ENCODE data around the gene CCDC138. TPM values are rescaled to one million over a fixed set of nuclear protein-coding genes. Genes with fewer than 3 reads are reported as not detected.
A peak's percentile ranks its signal among the peaks of the same experiment; 100 is the strongest.

CCDC138 gene
- total and polyA plus RNA-seq, 11 donors, result 0.47 to 1.7 (median 1.0) TPM

DNA sequence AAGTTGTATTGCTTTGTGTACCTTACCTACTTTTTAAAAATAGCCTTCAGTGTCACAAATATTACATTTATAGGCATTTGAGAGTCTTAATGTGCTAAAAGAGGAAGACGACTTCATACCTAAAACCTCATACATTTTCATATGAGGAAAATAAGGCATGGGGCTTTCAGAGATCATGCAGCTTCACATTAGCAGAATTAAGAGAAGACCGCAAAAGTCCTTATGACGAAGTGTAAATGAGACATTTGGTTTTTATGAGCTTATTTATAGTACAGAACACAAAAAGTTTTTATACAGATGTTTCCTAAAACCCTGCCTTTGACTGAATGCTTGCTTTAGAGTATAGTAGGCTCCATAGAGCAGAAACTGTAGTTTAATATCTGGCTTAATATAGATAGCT lies 10.1 kb upstream of the CCDC138 start:
- no peak for DNase-seq
- H3K4me1 ChIP-seq, result no peaks in the 10 kb centered on the region
- no peak overlapping the region for H3K4me3 ChIP-seq
- no peak for TF ChIP-seq POLR2A (IDR thresholded peaks at IDR 0.05)
- TF ChIP-seq, protein P1, sequence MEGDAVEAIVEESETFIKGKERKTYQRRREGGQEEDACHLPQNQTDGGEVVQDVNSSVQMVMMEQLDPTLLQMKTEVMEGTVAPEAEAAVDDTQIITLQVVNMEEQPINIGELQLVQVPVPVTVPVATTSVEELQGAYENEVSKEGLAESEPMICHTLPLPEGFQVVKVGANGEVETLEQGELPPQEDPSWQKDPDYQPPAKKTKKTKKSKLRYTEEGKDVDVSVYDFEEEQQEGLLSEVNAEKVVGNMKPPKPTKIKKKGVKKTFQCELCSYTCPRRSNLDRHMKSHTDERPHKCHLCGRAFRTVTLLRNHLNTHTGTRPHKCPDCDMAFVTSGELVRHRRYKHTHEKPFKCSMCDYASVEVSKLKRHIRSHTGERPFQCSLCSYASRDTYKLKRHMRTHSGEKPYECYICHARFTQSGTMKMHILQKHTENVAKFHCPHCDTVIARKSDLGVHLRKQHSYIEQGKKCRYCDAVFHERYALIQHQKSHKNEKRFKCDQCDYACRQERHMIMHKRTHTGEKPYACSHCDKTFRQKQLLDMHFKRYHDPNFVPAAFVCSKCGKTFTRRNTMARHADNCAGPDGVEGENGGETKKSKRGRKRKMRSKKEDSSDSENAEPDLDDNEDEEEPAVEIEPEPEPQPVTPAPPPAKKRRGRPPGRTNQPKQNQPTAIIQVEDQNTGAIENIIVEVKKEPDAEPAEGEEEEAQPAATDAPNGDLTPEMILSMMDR (IDR thresholded peaks at IDR 0.05), result no peak
- 79 to 87% (median 82%) methylated on average over 3 of the region's 3 CpGs for WGBS, 4 donors
- ATAC-seq, result no peak
- intact Hi-C loops (cut with DNase I), result no loop called here
- H3K9me3 ChIP-seq, result no peaks in the 10 kb centered on the region
- peaks cover 0 to 99% (median 94%) of the 10 kb centered on the region in 9 donors for H3K36me3 ChIP-seq
- no peak overlapping the region for H3K27ac ChIP-seq
- no peaks in the 10 kb centered on the region for H3K27me3 ChIP-seq

DNA sequence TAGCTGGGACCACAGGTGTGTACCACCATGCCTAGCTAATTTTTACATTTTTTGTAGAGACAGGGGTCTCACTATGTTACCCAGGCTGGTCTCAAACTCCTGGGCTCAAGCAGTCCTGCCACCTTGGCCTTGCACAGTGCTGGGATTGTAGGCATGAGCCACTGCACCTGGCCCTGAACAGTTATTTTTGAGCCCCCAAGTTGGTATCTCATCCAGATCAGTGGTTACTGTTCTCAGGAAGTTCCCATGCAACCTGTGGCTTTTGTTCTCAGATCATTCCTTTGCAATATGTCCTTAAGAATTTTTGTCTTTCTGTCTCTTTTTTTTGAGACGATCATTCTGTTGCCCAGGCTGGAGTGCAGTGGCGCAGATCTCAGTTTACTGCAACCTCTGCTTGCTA lies 7.7 kb upstream of the CCDC138 start:
- no peaks in the 10 kb centered on the region for H3K9me3 ChIP-seq
- 41 to 89% (median 73%) methylated on average over 2 of the region's 2 CpGs for WGBS, 4 donors
- no peak overlapping the region for H3K27ac ChIP-seq
- peaks cover 0 to 99% (median 94%) of the 10 kb centered on the region in 9 donors for H3K36me3 ChIP-seq
- intact Hi-C loops (cut with DNase I), result no loop called here
- H3K4me1 ChIP-seq, result no peaks in the 10 kb centered on the region
- DNase-seq (no peak), ATAC-seq (no peak)
- TF ChIP-seq, protein P1 (IDR thresholded peaks at IDR 0.05), result no peak
- TF ChIP-seq POLR2A (IDR thresholded peaks at IDR 0.05), result no peak
- H3K4me3 ChIP-seq, result no peak overlapping the region
- H3K27me3 ChIP-seq, result no peaks in the 10 kb centered on the region

DNA sequence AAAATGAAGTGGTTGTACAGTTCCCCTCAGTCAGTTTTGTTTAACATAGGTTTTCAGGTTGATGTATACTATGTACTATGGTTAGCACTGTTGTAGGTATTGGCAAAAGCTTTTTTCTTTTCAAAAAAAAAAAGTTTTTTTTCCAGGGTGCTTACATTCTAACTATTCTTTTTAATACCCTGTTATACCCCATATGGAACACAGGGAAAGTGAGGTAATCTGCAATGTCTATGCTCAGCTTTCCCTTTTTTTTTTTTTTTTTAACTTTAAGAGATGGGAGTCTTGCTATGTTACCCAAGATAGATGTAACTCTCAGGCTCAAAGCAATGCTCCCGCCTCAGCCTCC lies 590 bp upstream of the CCDC138 start:
- ATAC-seq (peak in 1 of 4 donors; percentile 10), DNase-seq (no peak)
- Histone ChIP-seq H3K27ac (peak overlapping the region in 10 of 12 donors; percentile 50 to 79 (median 61)), H3K4me1 (peaks cover 0 to 15% (median 5%) of the 10 kb centered on the region in 12 donors), H3K9me3 (no peaks in the 10 kb centered on the region), H3K36me3 (peaks cover 0 to 45% (median 37%) of the 10 kb centered on the region in 9 donors), H3K27me3 (no peaks in the 10 kb centered on the region), H3K4me3 (peak overlapping the region; percentile 61 to 92 (median 78))
- TF ChIP-seq, protein P1 (IDR thresholded peaks at IDR 0.05), result no peak
- no peak for TF ChIP-seq POLR2A (IDR thresholded peaks at IDR 0.05)
- intact Hi-C loops (cut with DNase I), result loop anchor here in 1 of 10 donors (10.0 kb wide), 1 partner anchor 101 kb away; no protein-coding TSS in a partner anchor
- 0 to 4% (median 1%) methylated on average over 1 of the region's 1 CpG for WGBS, 4 donors

DNA sequence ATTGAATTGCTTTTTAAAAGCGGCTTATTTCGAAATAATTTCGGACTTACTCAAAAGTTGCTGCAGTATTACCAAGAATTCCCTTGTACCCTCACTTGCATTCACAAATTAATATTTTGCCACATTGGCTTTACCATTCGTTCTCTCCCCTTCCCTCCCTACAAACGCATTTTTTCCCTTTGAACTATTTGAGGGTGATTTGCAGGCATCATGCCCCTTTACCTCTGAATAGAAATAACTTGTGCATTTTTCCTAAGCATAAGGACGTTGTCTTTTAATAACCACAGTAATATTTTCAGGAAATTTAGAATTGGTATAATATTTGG lies 608 bp downstream of the CCDC138 start:
- 5 to 12% (median 6%) methylated on average over 6 of the region's 6 CpGs for WGBS, 4 donors

More for the DNA sequence above, 608 bp downstream of the CCDC138 start:
- peak overlapping the region; percentile 61 to 92 (median 78) for H3K4me3 ChIP-seq
- peaks cover 0 to 15% (median 5%) of the 10 kb centered on the region in 12 donors for H3K4me1 ChIP-seq
- no peaks in the 10 kb centered on the region for H3K27me3 ChIP-seq
- peaks cover 0 to 39% (median 25%) of the 10 kb centered on the region in 9 donors for H3K36me3 ChIP-seq
- intact Hi-C loops (cut with DNase I), result loop anchor here in 1 of 10 donors (10.0 kb wide), 1 partner anchor 102 kb away; no protein-coding TSS in a partner anchor
- no peak for DNase-seq
- H3K27ac ChIP-seq, result peak overlapping the region in 3 of 12 donors; percentile 51 to 79 (median 59)
- ATAC-seq, result no peak
- H3K9me3 ChIP-seq, result no peaks in the 10 kb centered on the region
- TF ChIP-seq POLR2A (IDR thresholded peaks at IDR 0.05), result no peak
- TF ChIP-seq, protein P1 (IDR thresholded peaks at IDR 0.05), result no peak

All from heart left ventricle (tissue), 16 donors.